OCI-M2 (cell line): ENCODE measurements around the gene HID1.

Experiments
- DNase-seq: peaks from one replicate; lab custom pipeline; 2025; ENCODE audit not compliant: unreplicated experiment; lab: John Stamatoyannopoulos, UW

The HID1 gene

DNA sequence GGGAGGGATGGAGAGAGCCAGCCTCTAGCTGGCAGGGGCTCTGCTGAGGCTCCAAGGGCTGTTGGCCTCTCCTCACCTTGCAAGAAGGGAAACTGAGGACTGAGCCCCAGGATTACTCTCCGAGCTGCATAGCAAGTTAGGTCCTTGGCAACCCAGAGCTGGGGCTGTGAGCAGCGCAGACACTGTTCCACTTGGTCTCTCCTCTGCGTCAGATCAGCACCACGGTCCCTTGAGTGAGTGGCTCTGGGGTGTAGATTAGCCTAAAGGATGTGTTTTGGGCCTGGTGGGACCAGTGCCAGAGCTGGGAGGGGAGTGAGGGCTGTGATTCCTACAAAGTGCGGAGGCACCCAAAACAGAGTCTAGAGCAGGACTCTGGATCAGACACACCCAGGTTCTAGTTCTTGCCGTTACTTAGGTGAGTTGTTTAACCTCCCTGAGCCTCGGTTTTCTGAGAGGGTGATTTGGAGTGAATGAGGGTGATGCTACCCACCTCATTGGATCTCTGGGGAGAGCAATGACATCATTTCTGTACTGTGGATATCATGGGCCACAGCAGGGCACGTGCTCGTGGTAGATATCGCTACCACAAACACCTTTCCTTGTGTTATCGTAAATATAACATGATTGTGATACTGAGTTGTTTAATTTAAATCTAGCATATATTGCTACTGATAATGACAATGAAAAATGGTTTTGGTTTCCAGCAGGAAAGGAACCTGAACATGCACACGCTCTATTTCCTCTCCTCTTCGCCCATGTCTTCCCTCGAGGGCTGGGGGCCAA, 71.0 kb downstream of the HID1 start:
- DNase-seq, result no peak
